GM18526 (cell line): ENCODE data around the gene SAA1.

Experiments used
- POLR2A ChIP-seq: IDR thresholded peaks from 3 replicates; pipeline ENCODE4 v1.6.1; 2011; ENCODE audit not compliant: insufficient read length; ENCODE audit errors: extremely low read depth

The SAA1 gene

GRCh38 chr11:18265949-18266348 is at the start of gene SAA1:
SAA1 (plus strand) TSS chr11:18266264; CDS start chr11:18266888, 624 bp downstream.
- TF ChIP-seq POLR2A: no peak

- TF ChIP-seq POLR2A: no peak
These were observed 44.7 kb upstream of the SAA1 start for GRCh38 chr11:18221274-18221876.

- no peak for TF ChIP-seq POLR2A
These were observed 43.1 kb upstream of the SAA1 start for GRCh38 chr11:18222814-18223421.

- no peak for TF ChIP-seq POLR2A
These were observed 42.3 kb upstream of the SAA1 start for GRCh38 chr11:18223591-18224387.

GRCh38 chr11:18225913-18226312 is 40.2 kb upstream of the SAA1 start:
- no peak for TF ChIP-seq POLR2A

- no peak for TF ChIP-seq POLR2A
These were observed 36.6 kb upstream of the SAA1 start for GRCh38 chr11:18229501-18229900.

- no peak for TF ChIP-seq POLR2A
These were observed 35.2 kb upstream of the SAA1 start for GRCh38 chr11:18230859-18231258.

- no peak for TF ChIP-seq POLR2A
These were observed 32.2 kb upstream of the SAA1 start for GRCh38 chr11:18233912-18234311.

GRCh38 chr11:18235394-18236334 is 30.4 kb upstream of the SAA1 start:
- TF ChIP-seq POLR2A: no peak

GRCh38 chr11:18236664-18237356 is 29.3 kb upstream of the SAA1 start, which contains the start of gene SAA4:
SAA4 (minus strand) TSS chr11:18236802; CDS start chr11:18235926, 876 bp downstream.
- no peak for TF ChIP-seq POLR2A

GRCh38 chr11:18239655-18240054 is 26.4 kb upstream of the SAA1 start:
- TF ChIP-seq POLR2A: no peak

GRCh38 chr11:18243783-18244362 is 22.2 kb upstream of the SAA1 start:
- TF ChIP-seq POLR2A: no peak

- TF ChIP-seq POLR2A: no peak
These were observed 20.7 kb upstream of the SAA1 start for GRCh38 chr11:18245396-18245795.

- TF ChIP-seq POLR2A: no peak
These were observed 17.5 kb upstream of the SAA1 start, which contains the start of gene SAA2 for GRCh38 chr11:18248561-18248960. SAA2 (minus strand) TSS chr11:18248668; CDS start chr11:18248011, 657 bp downstream.
